NOMO-1 (cell line): Measurements from ENCODE around the gene ATXN2.

Experiments
- DNase-seq, 2 experiments: peaks; one replicate each; lab custom pipeline; 2025; ENCODE audit not compliant: unreplicated experiment in 2 of 2; lab: John Stamatoyannopoulos, UW

The ATXN2 gene

DNA sequence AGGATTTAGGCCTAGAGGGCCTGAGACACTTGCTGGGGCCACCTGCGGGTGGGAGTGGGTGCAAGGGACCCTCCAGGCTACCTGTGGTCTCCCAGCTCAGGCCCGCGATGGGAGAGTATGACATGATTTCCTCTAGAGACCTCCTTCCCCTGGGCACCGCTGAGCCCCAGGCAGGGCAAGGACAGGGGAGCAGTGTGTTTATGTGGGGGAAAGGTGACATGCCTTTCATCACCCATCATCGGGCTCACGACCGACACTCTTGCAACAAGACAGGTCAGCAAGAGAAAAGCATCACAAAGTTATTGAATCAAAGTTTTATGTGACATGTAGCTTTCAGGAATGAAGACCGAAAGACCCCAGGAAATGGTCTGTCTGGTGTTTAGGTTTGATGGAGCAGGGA lies 173.5 kb downstream of the ATXN2 start:
- DNase-seq = no peak

DNA sequence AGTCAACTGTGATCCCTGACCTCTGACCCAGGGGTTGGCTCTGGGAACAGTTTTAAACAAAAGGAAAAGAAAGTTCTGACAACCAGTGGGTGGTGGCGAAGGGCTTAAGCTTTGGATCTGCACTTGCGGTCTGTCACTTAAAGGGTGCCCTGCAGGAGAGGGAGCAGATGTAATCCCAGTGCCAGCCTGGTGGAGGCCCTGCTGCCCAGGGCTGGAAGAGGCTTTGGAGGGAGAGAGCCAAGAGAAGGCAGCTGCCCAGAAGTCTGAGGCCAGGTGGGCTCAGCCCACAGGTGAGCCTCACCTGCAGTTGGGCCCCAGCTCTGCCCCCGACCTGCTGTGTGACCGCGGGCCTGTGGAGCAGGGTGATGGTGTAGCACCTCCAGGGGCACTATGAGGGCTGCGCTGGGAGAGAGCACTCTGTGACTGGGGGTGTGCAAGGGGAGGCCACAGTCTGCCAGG lies 174.3 kb downstream of the ATXN2 start:
- DNase-seq = no peak

DNA sequence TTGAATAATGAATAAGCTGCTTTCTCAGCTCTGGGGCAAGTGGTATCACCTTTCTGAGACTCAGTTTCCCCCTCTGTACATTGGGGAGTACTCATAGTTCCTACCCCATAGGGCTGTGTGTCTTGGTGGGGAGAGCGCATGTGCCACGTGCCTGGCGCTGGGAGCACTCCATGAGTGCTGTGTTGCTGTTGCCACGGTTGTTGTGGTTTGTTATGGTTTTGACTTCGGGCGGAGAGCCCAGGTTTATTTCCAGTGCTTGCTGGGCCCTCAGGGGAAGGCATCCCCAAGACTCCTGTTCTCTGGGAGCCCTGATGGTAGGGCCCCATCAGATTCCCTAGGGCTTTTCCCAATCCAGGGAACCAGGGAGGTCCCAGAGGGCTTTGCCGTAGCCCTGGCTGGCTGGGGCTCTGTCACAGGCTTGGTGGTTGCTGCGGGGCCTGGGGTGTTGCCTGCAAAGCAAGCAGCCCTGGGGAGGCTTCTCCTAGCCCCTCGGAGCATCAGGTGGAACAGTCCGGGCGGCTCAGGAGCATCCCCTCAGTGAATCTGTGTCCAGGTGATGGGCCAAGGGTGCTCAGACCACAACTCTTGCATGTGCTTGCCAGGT lies 174.8 kb downstream of the ATXN2 start:
- no peak for DNase-seq

DNA sequence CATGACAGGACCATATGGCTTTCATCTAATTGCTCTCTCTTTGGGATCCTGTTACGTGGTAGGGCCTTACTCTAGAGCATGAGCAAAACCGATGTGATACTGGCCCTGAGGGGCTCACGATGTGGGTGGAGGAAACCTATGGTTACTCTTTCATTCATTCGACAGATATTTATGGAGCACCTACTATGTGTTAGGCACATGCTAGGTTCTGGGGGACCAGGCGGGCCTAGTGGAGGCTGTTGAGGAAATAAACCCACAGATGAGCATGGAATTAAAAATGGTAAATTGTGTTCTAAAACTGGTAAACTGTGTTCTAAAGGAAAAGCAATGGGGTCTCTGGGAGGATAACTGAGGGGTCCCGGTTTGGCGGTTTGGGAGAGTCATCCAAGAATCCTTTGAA lies 178.6 kb downstream of the ATXN2 start:
- no peak for DNase-seq

DNA sequence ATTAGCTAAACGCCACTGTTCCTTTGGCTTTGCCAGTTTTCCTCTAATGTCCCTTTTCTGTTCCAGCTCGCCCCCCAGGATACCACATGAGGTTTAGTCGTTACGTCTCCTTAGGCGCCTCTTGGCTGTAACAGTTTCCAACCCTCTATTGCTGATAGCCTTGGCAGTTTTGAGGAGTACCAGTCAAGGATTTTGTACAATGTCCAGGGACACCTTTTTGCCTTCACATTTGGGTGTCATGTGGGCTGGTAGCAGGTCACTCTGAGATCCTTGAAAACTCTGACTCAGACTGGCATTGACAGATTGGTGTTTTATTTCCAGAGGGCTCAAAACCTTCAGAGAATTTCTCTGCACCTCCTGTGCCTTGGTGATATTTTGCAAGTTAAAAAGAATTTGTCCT lies 179.3 kb downstream of the ATXN2 start:
- no peak for DNase-seq

DNA sequence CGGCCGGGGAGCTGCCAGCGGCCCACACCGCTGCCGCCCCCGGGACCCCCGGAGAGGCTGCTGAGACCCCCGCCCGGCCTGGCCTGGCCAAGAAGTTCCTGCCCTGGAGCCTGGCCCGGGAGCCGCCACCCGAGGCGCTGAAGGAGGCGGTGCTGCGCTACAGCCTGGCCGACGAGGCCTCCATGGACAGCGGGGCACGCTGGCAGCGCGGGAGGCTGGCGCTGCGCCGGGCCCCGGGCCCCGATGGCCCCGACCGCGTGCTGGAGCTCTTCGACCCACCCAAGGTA lies 180.6 kb downstream of the ATXN2 start:
- DNase-seq = no peak

DNA sequence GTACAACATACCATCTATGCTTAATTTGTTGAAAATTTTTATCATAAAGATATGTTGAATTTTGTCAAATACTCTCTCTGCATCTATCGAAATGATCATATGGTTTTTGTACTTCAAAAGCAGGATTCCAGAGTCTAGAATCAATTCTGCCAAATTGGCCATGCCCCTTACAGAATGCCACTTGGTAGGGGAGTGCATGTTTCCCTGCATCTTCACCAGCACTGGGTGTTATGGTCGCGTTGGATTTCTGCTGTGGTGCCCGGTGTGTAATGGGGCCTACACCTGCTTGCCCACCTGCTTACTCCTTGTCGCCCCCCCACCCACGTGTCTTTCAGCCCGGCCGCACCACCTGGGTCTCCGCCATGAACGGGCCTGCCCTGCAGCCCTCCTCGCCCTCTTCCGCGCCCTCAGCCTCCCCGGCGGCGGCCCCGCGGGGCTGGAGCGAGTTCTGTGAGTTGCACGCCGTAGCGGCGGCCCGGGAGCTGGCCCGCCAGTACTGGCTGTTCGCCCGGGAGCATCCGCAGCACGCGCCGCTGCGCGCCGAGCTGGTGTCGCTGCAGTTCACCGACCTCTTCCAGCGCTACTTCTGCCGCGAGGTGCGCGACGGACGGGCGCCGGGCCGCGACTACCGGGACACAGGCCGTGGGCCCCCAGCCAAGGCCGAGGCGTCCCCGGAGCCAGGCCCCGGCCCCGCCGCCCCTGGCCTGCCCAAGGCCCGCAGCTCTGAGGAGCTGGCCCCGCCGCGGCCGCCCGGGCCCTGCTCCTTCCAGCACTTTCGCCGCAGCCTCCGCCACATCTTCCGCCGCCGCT lies 181.1 kb downstream of the ATXN2 start:
- no peak for DNase-seq

DNA sequence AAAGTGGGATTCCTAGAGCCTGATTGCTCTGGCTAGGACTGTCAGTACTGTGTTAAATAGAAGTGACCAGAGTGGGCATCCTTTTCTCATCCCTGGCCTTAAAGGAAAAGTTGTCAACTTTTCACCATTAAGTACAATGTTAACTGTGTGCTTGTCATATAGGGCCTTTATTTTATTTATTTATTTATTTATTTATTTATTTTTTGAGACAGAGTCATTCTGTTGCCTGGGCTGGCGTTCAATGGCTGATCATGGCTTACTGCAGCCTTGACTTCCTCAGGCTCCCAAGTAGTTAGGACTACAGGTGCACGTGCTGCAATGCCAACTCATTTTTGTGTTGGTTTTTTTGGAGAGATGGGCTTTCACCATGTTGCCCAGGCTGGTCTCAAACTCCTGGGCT lies 181.8 kb downstream of the ATXN2 start:
- DNase-seq = no peak

DNA sequence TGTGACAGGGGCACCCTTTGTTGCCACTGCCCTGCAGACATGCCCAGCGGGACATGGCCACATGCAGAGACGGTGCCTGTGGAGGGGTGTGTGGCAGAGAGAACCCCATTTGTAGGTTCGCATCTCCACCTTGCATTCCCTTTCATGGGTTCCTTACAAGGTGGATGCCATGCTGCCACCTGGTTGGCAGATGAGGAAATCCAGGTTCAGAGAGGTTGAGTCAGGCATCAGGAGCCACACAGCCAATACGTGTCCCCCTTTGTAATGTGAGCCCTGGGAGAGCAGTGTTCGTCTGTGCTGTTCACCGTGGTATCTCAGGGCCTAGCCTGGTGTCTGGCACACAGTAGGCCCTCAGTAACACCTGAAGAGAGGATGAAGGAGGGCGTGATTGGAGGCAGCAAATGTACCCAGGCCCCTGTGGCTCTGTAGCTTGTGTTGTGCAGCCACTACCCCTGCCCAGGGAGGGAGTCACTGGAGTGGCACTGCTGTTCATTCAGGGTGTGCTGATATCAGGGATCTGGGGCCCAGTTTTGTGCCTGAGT lies 184.3 kb downstream of the ATXN2 start:
- DNase-seq = no peak

DNA sequence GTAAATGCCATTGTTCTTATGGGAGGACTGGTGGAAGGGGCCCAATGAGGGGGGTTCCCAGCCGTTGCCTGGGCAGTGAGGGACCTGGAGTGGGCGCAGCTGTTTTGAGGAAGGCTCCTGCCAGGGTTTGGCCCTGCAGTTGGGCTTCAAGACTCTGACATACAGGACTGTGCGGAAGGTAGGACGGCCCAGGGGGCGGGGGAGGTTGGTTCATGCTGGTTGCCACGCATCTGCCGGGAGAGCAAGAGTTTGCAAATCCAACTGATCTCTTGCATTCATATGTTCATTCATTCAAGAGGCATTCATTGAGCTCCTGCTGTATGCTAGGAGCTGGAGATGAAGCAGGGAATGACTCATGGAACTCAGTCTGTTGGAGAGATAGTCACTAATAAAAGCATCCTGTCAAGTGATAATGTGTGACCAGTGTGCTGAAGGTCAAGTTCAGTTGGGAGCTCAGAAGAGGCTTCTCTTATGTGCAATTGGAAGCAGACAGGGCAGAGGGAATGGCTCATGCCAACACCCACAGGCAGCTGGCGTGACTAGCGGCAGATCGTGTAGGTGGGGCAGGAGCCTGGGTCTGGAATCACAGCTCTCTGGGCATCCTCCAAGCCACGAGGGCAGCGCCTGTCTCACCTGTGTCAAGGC lies 185.6 kb downstream of the ATXN2 start:
- no peak for DNase-seq

DNA sequence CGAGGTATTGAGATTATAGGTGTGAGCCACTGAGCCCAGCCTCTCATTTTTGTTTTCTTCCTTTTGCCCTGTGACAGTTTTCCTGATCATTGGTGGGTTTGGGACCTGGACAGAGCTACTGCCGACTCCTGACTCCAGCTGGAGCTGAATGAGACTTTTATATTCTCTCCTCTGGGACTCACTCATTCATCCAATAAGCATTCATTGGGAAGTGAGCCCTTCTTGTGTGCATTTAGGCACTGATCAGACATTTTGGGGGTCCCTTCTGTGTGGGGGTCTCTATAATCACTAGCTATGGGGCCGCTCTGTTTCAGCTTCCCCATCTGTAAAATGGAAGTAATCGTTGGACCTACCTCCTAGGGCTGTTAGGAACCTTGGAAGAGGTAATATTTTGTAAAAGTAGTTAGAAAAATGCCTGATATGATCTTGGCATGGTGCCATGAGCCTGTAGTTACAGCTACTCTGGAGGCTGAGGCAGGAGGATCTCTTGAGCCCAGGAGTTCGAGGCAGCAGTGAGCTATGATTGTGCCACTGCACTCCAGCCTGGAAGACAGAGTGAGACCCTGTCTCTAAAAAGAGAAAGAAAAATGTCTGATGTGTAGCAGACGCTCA lies 186.2 kb downstream of the ATXN2 start:
- DNase-seq = no peak

DNA sequence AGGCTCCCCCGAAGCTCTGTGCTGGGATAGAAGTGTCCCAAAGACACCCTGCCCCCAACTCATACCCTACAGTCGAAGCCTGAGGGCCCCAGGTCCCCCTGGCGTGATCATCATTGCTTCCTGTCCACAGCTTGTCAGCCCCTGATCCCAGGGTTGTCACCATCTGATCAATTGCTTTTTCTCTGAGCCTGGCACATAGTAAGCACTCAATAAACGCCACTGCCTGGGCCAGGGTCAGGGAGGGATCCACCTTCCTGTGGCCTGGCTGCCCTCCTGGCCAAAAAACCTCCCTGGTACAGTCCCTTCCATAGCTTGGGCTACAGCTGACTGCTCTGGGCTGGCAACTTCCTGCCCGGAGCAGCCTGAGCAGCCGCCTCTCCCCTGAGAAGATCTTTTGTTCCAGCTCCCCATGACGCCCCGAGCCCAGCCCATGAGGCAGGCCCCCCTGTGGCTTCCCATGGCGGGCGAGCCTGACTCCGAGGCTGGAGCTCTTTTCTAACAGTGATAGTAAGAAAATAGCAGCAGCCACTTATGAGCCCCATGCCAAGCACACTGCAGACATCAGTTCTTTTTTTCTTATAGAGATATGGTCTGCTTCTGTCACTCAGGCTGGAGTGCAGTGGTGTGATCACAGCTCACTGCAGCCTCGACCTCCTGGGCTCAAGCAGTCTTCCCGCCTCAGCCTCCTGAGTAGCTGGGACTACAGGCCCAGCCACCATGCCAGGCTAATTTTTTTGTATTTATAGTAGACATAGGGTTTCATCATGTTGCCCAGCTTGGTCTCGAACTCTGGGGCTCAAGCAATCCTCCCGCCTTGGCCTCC lies 186.9 kb downstream of the ATXN2 start:
- no peak for DNase-seq

DNA sequence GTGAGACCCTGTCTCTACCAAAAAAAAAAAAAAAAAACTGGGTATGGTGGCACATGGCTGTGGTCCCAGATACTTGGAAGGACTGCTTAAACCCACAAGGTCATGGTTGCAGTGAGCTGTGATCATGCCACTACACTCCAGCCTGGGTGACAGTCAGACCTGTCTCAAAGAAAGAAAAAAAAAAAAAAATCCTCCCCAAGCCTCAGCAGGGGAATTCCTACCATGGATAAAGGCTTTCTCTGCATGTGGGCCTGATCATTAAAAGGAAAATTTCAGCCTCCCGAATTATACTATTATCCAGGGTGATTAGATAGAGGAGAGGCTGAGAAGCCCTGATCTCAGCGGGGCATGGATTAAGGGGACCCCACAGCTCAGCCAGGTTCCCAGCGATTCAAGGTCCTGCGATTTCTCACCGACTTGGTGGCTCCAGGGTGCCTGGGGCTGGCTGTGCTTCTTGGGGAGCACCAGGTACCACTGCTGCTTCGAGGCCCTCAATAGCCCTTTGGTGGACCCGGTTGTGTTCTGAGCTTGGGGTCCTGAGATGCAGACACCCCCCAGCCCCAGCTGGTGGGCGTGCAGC lies 187.8 kb downstream of the ATXN2 start:
- no peak for DNase-seq

DNA sequence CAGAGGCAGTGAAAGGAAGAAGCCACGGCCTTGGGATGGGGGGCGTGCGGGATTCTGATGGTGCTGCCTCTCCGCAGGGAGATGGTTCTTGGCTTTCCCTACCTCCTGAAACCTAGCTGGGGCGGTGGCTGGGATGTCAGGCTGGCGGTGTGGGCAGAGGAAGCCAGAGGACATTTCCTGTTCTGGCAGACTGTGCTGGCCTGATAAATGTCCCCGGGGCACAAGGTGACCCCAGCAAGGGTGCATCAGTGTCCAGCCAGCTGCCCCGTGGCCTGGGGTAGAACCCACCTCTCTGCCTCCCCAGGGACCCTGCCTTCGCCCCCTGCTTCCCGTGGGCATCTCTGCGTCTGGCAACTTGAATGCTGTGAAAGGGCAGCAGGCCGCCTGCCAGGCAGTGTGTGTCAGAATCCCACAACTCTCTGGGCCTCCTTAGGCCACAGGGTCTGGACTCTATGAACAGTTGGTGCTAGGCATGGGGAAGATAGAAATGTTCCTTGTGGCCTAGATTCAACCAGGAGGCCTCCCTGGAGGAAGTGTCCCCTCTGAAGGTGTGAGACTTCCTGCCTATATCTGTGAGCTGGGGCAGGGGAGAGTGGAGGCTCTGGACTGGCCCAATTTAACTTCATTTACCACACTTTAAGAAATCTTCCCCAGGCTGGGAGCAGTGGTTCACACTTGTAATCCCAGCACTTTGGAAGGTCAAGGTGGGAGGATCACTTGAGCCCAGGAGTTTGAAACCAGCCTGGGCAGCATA lies 188.5 kb downstream of the ATXN2 start:
- DNase-seq = no peak

DNA sequence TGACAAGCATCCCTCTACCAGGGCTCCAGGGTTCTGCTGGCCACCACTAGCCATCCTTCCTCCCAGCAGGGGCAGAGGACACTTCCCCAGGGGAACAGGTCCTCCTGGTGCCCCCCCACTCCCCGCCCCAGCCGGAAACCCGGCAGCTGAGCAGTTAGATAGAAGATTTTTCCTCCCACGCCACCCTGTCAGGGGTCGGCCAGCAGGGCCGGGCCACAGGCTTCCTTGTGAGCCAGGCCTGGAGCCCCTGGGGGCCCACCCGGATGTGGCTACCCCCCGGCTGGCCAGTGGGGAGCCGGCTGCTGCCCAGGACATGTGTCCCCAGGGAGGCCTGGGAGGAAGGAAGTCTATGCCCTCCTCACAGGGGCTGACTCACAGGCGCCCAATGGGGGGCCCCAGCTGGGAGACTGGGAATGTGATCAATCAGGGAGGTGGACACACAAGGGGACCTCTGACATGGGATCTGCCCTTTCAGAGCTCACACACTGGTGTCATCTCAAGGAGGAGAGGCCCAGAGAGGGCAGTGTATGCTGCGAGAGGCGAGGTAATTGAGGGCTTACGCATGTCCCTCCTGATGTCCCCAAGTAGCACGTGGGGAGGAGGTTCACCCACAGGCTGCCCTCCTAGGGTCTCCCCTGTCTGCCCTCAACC lies 189.2 kb downstream of the ATXN2 start:
- no peak for DNase-seq

DNA sequence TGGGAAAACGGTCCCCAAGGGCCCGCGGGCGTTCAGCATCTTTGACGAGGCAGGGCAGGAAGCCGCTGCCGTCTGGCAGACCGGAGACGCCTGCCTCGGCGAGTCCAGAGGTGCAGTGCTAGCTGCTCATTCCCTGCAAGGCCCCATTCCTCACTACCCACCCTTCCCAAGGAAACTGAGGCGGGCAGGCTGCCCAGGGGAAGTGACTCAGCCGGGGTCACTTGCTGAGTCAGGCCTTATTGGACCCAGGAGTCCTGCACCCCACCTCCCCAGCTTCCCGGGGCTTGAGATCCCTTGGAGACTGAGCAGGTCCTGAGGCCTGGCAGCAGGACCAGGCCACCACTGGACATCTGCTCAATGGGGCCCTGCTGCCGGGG lies 189.7 kb downstream of the ATXN2 start:
- DNase-seq = no peak

DNA sequence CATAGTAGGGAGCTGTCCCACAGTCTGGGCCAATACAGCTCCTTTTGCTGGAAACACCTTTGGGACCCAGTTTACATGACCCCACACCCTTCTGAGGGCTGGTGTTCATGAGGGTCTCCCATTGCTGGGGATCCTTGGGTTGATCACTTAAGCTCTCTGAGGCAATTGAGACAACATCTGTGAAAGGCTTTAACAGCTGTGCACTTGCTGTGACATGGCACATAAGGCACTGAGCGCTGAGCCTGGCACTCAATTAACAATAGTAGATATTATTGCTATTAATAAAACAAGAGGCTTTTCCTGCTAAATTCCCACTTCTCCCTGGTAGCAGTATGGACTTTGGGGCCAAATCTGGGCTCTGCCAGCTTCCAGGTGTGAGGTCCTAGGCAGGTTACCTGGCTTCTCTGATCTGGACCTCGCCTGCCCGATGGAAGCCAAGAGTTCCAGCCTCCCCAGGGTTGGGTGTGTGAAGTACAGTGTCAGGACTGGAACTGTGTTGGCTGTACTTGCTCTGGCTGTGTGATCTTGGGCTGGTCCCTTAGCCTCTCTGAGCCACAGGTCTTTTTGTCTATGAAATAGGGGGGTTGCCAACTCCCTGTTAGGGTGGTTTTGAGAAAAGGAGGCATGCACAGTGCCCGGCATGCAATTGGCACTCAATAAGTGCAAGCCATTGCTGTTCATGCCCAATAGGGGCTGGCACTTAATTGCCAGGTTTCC lies 190.3 kb downstream of the ATXN2 start:
- DNase-seq = no peak

DNA sequence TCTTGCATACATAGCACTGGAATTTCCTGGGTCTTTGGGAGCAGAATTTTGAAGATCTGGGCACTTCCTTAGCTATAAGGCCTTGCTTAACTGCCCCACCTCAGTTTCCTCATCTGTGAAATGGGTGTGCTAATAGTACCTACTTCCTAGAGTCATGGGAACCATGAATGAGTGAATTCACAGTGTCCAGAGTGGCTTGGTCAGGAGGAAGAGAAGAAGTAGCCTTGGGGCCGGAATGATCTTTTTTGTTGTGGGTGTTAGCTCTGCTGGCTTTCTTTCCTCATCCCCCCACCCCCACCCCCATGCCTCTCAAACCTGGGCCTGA lies 191.0 kb downstream of the ATXN2 start:
- no peak for DNase-seq
